Epidermal melanocyte (primary cell): ENCODE data around the gene POMT2.

Source experiments
- DNase-seq: peaks from one replicate; pipeline ENCODE4 v3.0.0; 2011; ENCODE audit warnings: low spot score; ENCODE audit not compliant: insufficient read length

Gene POMT2

GRCh38 chr14:77267937-77268699, 52.6 kb downstream of the POMT2 start:
- no peak for DNase-seq

GRCh38 chr14:77266336-77266735, 54.3 kb downstream of the POMT2 start:
- DNase-seq, result no peak

- no peak for DNase-seq
Observed at GRCh38 chr14:77265561-77266335, 54.9 kb downstream of the POMT2 start.

GRCh38 chr14:77265187-77265515, 55.5 kb downstream of the POMT2 start:
- DNase-seq, result no peak

- DNase-seq, result no peak
Observed at GRCh38 chr14:77264466-77265186, 56.1 kb downstream of the POMT2 start.

- no peak for DNase-seq
Observed at GRCh38 chr14:77260631-77261030, 60.1 kb downstream of the POMT2 start.

GRCh38 chr14:77260199-77260598, 60.5 kb downstream of the POMT2 start:
- no peak for DNase-seq

- no peak for DNase-seq
Observed at GRCh38 chr14:77259025-77259715, 61.5 kb downstream of the POMT2 start.

GRCh38 chr14:77258566-77258965, 62.1 kb downstream of the POMT2 start:
- no peak for DNase-seq

GRCh38 chr14:77257700-77258099, 63.0 kb downstream of the POMT2 start:
- no peak for DNase-seq

- DNase-seq, result no peak
Observed at GRCh38 chr14:77256694-77257093, 64.0 kb downstream of the POMT2 start.

GRCh38 chr14:77253333-77254190, 67.1 kb downstream of the POMT2 start:
- no peak for DNase-seq

- no peak for DNase-seq
Observed at GRCh38 chr14:77251870-77252269, 68.8 kb downstream of the POMT2 start.

- DNase-seq, result no peak
Observed at GRCh38 chr14:77250927-77251326, 69.8 kb downstream of the POMT2 start.

GRCh38 chr14:77249286-77249685, 71.4 kb downstream of the POMT2 start:
- no peak for DNase-seq

GRCh38 chr14:77248666-77249065, 72.0 kb downstream of the POMT2 start:
- no peak for DNase-seq

- DNase-seq, result no peak
Observed at GRCh38 chr14:77246784-77247183, 73.9 kb downstream of the POMT2 start.

- DNase-seq, result no peak
Observed at GRCh38 chr14:77245820-77246219, 74.9 kb downstream of the POMT2 start.

GRCh38 chr14:77243853-77244252, 76.8 kb downstream of the POMT2 start:
- no peak for DNase-seq

- DNase-seq, result no peak
Observed at GRCh38 chr14:77242752-77243151, 77.9 kb downstream of the POMT2 start.

GRCh38 chr14:77241955-77242354, 78.7 kb downstream of the POMT2 start:
- DNase-seq, result no peak
